Stomach smooth muscle (tissue), 2 donors: ENCODE measurements around the gene EXPH5.

Source experiments
- H3K27ac ChIP-seq: one replicate; pipeline ENCODE4 v1.7.0; 2013; ENCODE audit warnings: mild to moderate bottlenecking, low read length, inconsistent platforms
- H3K27me3 ChIP-seq, 2 donors: one replicate each; pipeline ENCODE4 v1.7.0; 2013; ENCODE audit warnings: low read length in 2 of 2; ENCODE audit not compliant: insufficient read depth in 2 of 2, control insufficient read depth in 1 of 2
- H3K36me3 ChIP-seq, 2 donors: one replicate each; pipeline ENCODE4 v1.7.0; 2013; ENCODE audit warnings: low read length in 2 of 2; ENCODE audit not compliant: control insufficient read depth in 2 of 2, insufficient read depth in 2 of 2
- H3K4me1 ChIP-seq: one replicate; pipeline ENCODE4 v1.7.0; 2013; ENCODE audit warnings: low read length; ENCODE audit not compliant: control insufficient read depth, insufficient read depth
- H3K4me3 ChIP-seq, 2 donors: one replicate each; pipeline ENCODE4 v1.7.0; 2013; ENCODE audit warnings: low read length in 2 of 2
- H3K9ac ChIP-seq, 2 donors: one replicate each; pipeline ENCODE4 v1.7.0; 2013; ENCODE audit warnings: low read length in 2 of 2, mild to moderate bottlenecking in 1 of 2
- H3K9me3 ChIP-seq, 2 donors: one replicate each; pipeline ENCODE4 v1.7.0; 2013; ENCODE audit warnings: low read length in 2 of 2; ENCODE audit not compliant: control insufficient read depth in 2 of 2
- donor health status: healthy.
- donor health status: Pancreatic carcinoma.

The EXPH5 gene

DNA sequence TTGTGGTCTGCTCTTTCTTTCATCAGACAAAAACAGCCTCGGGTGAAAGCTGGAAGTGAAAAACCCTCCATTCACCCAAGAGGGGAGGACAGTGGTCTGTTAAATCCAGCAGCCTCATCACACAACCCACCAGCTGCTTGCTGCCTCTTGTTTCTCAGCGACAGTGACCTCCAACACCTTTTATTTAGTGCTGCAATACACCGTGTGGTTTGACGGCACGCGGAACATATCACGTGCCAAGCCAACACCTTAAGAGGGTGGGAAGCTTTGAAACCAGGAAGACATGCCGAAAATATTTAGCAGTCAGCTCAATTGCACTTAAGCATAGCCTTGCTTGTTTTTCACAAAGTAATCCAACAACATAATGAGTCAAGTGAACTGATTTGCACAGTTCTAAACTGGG lies 55.5 kb downstream of the EXPH5 start:
- no peaks in the 10 kb centered on the region for H3K9me3 ChIP-seq
- peaks cover 0 to 3% of the 10 kb centered on the region in 2 donors for H3K27me3 ChIP-seq
- H3K9ac ChIP-seq = no peak overlapping the region
- H3K27ac ChIP-seq = no peak overlapping the region
- H3K4me3 ChIP-seq = no peak overlapping the region
- no peaks in the 10 kb centered on the region for H3K36me3 ChIP-seq
- no peaks in the 10 kb centered on the region for H3K4me1 ChIP-seq

DNA sequence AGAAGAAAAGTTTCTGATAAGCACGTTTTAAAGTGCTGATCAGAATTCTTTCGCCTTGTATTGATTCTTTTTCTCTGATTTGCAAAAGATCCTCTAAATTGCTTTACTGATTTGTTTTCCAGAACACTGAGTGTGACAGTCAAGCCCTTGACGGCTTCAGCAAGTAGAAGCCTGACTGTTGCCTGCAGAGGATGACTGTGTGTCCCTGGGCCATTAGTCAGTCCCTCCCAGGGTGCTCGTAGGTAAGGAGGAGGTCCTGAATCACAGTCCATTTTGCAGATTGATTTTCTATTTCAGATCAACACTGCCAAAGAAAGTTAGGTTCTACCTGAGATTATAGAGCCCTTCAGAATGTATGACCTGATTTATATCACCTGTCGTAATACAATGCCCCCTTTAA lies 56.8 kb downstream of the EXPH5 start:
- Histone ChIP-seq H3K9me3 (no peaks in the 10 kb centered on the region), H3K27ac (no peak overlapping the region), H3K4me1 (no peaks in the 10 kb centered on the region), H3K36me3 (no peaks in the 10 kb centered on the region), H3K4me3 (no peak overlapping the region), H3K9ac (no peak overlapping the region), H3K27me3 (peaks cover 0 to 3% of the 10 kb centered on the region in 2 donors)

DNA sequence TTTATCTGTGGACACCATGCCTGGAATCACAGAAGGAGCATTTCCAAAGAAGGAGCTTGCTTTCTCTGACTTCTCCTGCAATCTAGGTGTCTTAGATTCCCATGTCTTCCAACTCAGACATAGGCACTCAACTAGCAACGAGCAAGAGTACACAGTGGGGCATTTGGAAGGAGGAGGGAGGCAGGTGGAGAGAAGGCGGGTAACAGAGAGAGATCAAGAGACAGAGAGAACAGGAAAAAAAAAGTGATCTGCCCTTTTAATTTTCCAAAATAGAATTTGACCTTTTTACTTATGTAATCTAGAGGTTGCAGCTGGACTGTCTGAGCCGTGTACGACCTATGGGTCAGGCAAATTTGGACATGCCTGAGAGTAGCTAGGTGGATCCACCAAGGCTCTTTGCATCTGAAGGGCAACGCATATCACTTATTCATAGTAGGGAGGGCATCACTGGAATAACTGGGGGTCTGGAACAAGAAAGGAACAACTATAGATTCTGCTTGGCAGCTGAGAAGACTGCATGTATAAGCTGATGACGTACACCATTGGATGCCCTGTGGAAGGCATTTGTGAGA lies 58.1 kb downstream of the EXPH5 start:
- peaks cover 0 to 3% of the 10 kb centered on the region in 2 donors for H3K27me3 ChIP-seq
- H3K4me3 ChIP-seq = no peak overlapping the region
- H3K27ac ChIP-seq = no peak overlapping the region
- H3K9me3 ChIP-seq = no peaks in the 10 kb centered on the region
- H3K36me3 ChIP-seq = no peaks in the 10 kb centered on the region
- H3K4me1 ChIP-seq = no peaks in the 10 kb centered on the region
- no peak overlapping the region for H3K9ac ChIP-seq

DNA sequence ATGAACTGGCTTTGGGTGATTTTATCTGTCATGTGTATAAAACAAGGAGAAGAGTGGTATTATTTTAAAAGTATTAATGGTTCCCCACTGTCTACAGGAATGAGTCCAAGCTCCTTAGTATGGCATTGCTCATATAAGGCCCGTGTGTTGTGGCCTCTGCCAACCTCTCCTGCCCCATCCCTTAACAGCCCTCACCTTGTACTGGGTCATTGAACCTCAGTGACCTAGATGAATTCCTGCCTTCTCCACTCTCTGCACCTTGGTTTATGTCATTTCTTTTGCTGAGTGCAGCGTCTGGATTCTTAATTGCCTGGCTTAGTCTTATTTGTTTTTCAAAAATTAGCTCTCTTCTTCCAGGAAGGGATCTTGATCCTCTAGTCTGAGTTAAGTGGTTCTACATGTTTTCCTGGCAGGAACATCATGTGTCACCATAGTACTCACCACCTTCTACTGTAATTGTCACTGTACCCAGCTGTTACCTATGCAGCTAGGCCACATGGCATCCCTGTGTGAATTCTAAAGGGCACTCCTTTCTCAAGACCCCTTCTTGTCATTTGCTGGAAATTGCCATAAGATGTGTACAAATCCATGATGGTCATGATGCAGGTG lies 59.2 kb downstream of the EXPH5 start:
- Histone ChIP-seq H3K36me3 (no peaks in the 10 kb centered on the region), H3K9ac (no peak overlapping the region), H3K27me3 (peaks cover 0 to 3% of the 10 kb centered on the region in 2 donors), H3K4me1 (no peaks in the 10 kb centered on the region), H3K4me3 (no peak overlapping the region), H3K9me3 (no peaks in the 10 kb centered on the region), H3K27ac (no peak overlapping the region)

DNA sequence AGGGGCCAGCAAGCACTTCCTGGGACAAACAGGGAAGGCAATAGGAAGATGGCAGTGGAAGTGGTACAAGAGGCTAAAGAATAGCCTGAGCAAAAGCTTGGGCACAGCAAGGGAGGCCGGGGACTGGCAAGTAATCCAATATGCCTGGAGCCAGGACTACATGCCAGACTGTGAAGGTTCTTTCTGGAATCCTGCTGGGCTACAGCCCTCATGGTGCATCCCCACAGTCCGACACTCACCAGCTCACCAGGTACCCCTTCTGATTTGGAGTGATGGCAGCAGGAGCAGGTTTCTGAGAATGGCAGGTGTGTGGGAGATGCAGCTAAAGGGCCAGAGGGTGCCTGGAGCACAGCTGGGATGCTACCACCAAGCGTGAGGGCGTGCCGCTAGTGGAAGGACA lies 63.1 kb downstream of the EXPH5 start:
- no peak overlapping the region for H3K27ac ChIP-seq
- H3K9ac ChIP-seq = no peak overlapping the region
- no peaks in the 10 kb centered on the region for H3K36me3 ChIP-seq
- no peak overlapping the region for H3K4me3 ChIP-seq
- no peaks in the 10 kb centered on the region for H3K9me3 ChIP-seq
- no peaks in the 10 kb centered on the region for H3K4me1 ChIP-seq
- no peaks in the 10 kb centered on the region for H3K27me3 ChIP-seq

DNA sequence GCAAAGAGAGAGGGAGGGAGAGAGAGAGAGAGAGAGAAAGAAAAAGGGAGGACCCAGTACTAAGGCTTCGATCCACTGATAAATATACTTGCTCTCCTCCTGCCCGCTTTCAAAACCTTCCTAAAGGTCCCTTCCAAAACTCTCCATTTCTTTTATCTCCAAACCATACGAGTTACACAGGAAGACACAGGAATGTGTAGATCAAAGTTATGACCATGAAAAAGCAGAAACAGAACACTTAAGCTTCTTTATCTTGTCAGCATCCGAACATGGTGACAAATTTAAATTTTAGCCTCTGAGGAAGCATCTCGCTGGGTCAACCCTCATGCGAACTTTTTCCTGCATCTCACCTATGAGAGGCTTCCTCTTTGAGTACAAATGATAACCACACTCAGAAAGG lies 66.2 kb downstream of the EXPH5 start:
- Histone ChIP-seq H3K27ac (no peak overlapping the region), H3K9me3 (no peaks in the 10 kb centered on the region), H3K27me3 (no peaks in the 10 kb centered on the region), H3K36me3 (no peaks in the 10 kb centered on the region), H3K9ac (no peak overlapping the region), H3K4me1 (no peaks in the 10 kb centered on the region), H3K4me3 (no peak overlapping the region)

DNA sequence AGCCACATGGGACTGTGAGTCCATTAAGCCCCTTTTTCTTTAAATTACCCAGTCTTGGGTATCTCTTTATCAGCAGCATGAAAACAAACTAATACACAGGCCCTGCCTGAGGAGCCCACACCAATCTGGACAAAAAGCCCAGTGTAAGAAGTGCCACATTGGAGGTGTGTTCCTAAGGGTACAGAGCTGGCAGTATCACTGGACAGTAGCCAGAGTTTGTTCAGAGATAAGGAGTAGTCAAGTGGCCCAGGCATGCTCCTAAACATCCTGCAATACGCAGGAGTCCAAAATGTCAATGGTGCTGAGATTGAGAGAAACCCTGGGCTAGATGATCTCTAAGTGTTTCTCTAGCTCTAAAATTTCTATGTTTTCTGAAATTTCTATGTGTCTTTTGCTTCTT lies 68.4 kb downstream of the EXPH5 start:
- no peak overlapping the region for H3K4me3 ChIP-seq
- H3K27me3 ChIP-seq = no peaks in the 10 kb centered on the region
- H3K36me3 ChIP-seq = no peaks in the 10 kb centered on the region
- no peak overlapping the region for H3K9ac ChIP-seq
- H3K9me3 ChIP-seq = no peaks in the 10 kb centered on the region
- no peaks in the 10 kb centered on the region for H3K4me1 ChIP-seq
- no peak overlapping the region for H3K27ac ChIP-seq

DNA sequence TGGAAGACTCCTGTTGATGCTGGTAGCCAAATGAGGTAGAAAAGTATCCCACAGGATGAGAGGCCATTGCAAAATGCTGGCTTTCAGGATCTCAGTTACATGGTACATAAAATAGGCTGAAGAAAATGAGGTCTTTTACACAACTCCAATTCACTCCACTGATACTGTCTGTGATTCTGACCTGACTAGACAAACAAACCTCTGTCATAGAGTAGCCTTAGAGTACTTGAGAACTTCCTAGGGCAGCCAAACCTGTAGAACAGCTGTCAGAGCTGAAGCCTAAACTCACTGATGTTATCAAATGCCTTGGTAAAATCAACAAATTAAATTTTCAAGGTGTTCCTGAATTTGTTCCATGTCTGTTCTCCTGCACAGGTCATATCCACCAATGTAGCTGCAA lies 69.1 kb downstream of the EXPH5 start:
- no peak overlapping the region for H3K4me3 ChIP-seq
- no peaks in the 10 kb centered on the region for H3K4me1 ChIP-seq
- no peak overlapping the region for H3K27ac ChIP-seq
- no peak overlapping the region for H3K9ac ChIP-seq
- no peaks in the 10 kb centered on the region for H3K36me3 ChIP-seq
- H3K27me3 ChIP-seq = no peaks in the 10 kb centered on the region
- no peaks in the 10 kb centered on the region for H3K9me3 ChIP-seq

DNA sequence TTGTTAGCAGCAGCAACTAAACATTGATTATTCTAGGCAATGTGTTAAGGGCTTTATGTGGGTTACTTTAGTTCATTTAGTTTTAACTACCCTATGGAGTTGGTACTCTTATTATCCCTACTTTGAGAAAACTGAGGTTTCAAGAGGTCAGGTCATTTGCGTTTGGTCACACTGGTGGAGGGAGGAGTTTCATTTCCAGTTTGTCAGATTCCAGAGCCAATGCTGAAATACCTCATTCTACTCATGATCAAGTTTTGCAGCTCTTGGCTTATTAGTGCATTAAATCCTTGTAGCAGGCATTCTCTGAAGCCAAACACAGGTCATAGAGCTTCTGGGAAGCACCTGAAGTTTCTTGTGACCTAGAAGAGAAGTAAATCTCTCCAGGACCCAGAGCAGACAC lies 71.2 kb downstream of the EXPH5 start:
- no peaks in the 10 kb centered on the region for H3K9me3 ChIP-seq
- H3K36me3 ChIP-seq = no peaks in the 10 kb centered on the region
- H3K4me1 ChIP-seq = no peaks in the 10 kb centered on the region
- H3K4me3 ChIP-seq = no peak overlapping the region
- H3K9ac ChIP-seq = no peak overlapping the region
- H3K27me3 ChIP-seq = no peaks in the 10 kb centered on the region
- H3K27ac ChIP-seq = no peak overlapping the region

DNA sequence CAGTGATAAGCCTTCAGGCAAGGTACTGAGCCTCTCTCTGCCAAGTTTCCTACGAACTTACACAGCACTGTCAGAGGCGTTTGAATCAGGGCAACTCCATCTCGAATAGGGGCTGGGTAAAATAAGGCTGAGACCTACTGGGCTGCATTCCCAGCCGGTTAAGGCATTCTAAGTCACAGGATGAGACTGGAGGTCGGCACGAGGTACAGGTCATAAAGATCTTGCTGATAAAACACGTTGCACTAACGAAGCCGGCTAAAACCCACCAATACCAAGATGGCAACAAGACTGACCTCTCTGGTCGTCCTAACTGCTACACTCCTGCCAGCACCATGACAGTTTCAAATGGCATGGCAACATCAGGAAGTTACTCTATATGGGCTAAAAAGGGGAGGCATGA lies 75.0 kb downstream of the EXPH5 start:
- Histone ChIP-seq H3K36me3 (no peaks in the 10 kb centered on the region), H3K27ac (no peak overlapping the region), H3K9me3 (no peaks in the 10 kb centered on the region), H3K4me3 (no peak overlapping the region), H3K4me1 (no peaks in the 10 kb centered on the region), H3K27me3 (no peaks in the 10 kb centered on the region), H3K9ac (no peak overlapping the region)

DNA sequence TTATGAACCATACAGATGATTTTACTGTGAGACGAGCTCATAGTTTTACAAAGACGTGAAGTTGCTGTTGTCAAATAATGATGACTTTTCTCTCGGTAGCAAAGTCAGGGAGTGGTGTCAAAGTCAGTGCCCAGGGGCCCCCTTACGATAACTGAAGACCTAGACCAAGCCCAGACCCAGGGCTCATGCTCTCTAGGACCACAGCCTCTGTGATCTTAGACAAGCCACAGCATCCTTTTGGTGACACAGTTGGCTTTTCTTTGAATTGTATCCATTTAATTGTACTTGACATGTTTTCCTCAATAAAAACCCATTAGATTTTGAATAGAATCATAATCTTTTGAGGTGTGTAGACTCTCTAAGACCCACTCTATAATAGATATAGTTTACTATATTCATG lies 77.4 kb downstream of the EXPH5 start:
- no peak overlapping the region for H3K9ac ChIP-seq
- no peaks in the 10 kb centered on the region for H3K27me3 ChIP-seq
- H3K4me3 ChIP-seq = no peak overlapping the region
- no peak overlapping the region for H3K27ac ChIP-seq
- H3K36me3 ChIP-seq = no peaks in the 10 kb centered on the region
- H3K4me1 ChIP-seq = no peaks in the 10 kb centered on the region
- H3K9me3 ChIP-seq = no peaks in the 10 kb centered on the region
